Activated naive CD8-positive, alpha-beta T cell treated with anti-CD3 and anti-CD28 coated beads for 36 hours (primary cell): ENCODE data around the gene ZNF81. TPM values are rescaled to one million over a fixed set of nuclear protein-coding genes. Genes with fewer than 3 reads are reported as not detected.
"Not testable (repeated sequence)": the region's sequence is repeated elsewhere in the genome, so short reads cannot be mapped to it uniquely, and the experiment has no call there.

Source experiments
- DNase-seq: peaks from one replicate; pipeline ENCODE4 v3.0.0; 2021
- H3K27ac Mint-ChIP-seq: one replicate; pipeline ENCODE4 v1.8.0; 2022; ENCODE audit warnings: mild to moderate bottlenecking, moderate library complexity, mixed read lengths
- H3K27me3 Mint-ChIP-seq: one replicate; pipeline ENCODE4 v1.8.0; 2022; ENCODE audit warnings: mild to moderate bottlenecking, mixed read lengths
- H3K36me3 Mint-ChIP-seq: one replicate; pipeline ENCODE4 v1.8.0; 2021; ENCODE audit warnings: mild to moderate bottlenecking, mixed read lengths
- H3K4me1 Mint-ChIP-seq: one replicate; pipeline ENCODE4 v1.8.0; 2021; ENCODE audit warnings: mixed read lengths
- H3K4me3 Mint-ChIP-seq: one replicate; pipeline ENCODE4 v1.8.0; 2022; ENCODE audit warnings: mild to moderate bottlenecking, moderate library complexity, mixed read lengths
- H3K9me3 Mint-ChIP-seq: one replicate; pipeline ENCODE4 v1.8.0; 2022; ENCODE audit warnings: mixed read lengths
- total RNA-seq, 2 experiments: library from RNA; stranded (reverse); gene quantifications; one replicate each; pipeline ENCODE4 v1.2.3, GENCODE V29; 2021

Gene ZNF81
- total RNA-seq, 2 experiments from 2014 or later: 4.8 to 7.8 TPM

GRCh38 chrX:47817421-47817820 lies 19.3 kb upstream of the ZNF81 start:
- H3K4me1 Mint-ChIP-seq: no peaks in the 10 kb centered on the region
- DNase-seq: no peak
- no peaks in the 10 kb centered on the region for H3K27me3 Mint-ChIP-seq
- H3K36me3 Mint-ChIP-seq: no peaks in the 10 kb centered on the region
- no peak overlapping the region for H3K27ac Mint-ChIP-seq
- no peak overlapping the region for H3K4me3 Mint-ChIP-seq
- peaks cover 3% of the 10 kb centered on the region for H3K9me3 Mint-ChIP-seq

- Mint-ChIP-seq H3K36me3 (no peaks in the 10 kb centered on the region), H3K4me3 (no peak overlapping the region), H3K27ac (no peak overlapping the region), H3K4me1 (peaks cover 2% of the 10 kb centered on the region), H3K9me3 (peaks cover 3% of the 10 kb centered on the region), H3K27me3 (no peaks in the 10 kb centered on the region)
- no peak for DNase-seq
Observed at GRCh38 chrX:47817897-47818296, 18.8 kb upstream of the ZNF81 start.

DNA sequence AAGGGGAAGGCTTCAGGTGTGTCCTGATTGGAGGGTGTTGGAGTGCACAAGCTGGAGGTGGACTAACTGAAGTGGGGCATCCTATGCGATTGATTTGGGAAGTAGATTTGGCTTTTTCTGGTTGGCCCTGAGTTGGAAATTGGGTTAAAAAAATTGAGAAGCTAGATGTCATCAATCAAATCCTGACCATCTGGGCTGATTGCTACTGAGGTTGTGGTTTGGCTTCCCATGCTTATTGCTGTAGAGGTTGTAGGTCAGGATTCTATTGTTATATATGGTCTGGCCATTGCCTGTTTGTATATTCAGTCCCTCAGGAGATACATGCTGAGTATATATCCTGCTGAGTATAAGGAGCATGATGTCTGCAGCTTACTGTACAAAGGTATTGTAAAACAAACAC lies 7.7 kb upstream of the ZNF81 start:
- H3K4me1 Mint-ChIP-seq: no peaks in the 10 kb centered on the region
- no peaks in the 10 kb centered on the region for H3K9me3 Mint-ChIP-seq
- DNase-seq: no peak
- H3K27ac Mint-ChIP-seq: no peak overlapping the region
- no peaks in the 10 kb centered on the region for H3K36me3 Mint-ChIP-seq
- H3K4me3 Mint-ChIP-seq: no peak overlapping the region
- H3K27me3 Mint-ChIP-seq: no peaks in the 10 kb centered on the region

GRCh38 chrX:47831788-47832187 lies 4.9 kb upstream of the ZNF81 start:
- H3K27me3 Mint-ChIP-seq: no peaks in the 10 kb centered on the region
- peak; percentile 34 for DNase-seq
- no peaks in the 10 kb centered on the region for H3K9me3 Mint-ChIP-seq
- peaks cover 9% of the 10 kb centered on the region for H3K4me1 Mint-ChIP-seq
- no peak overlapping the region for H3K4me3 Mint-ChIP-seq
- H3K27ac Mint-ChIP-seq: no peak overlapping the region
- H3K36me3 Mint-ChIP-seq: no peaks in the 10 kb centered on the region

DNA sequence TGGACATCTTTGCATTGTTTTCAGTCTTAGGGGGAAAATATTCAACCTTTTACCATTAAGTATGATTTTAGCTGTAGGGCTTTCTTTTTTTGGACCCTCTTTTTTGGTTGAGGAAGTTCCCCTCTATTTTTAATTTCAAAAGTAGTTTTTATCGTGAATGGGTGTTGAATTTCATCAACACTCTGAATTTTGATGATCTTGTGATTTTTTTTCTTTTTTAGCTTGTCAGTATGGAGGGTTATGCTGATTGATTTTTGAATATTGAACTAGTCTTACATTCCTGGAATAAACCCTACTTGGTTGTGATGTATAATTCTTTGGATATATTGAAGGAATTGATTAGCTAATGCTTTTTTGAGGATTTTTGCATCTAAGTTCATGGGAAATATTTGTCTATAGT lies 1.7 kb downstream of the ZNF81 start:
- Mint-ChIP-seq H3K4me3 (peak overlapping the region; percentile 2), H3K27ac (no peak overlapping the region)

GRCh38 chrX:47840111-47840510 lies 3.4 kb downstream of the ZNF81 start:
- DNase-seq: no peak
- H3K27ac Mint-ChIP-seq: no peak overlapping the region
- no peaks in the 10 kb centered on the region for H3K9me3 Mint-ChIP-seq
- H3K36me3 Mint-ChIP-seq: peaks cover 5% of the 10 kb centered on the region
- no peaks in the 10 kb centered on the region for H3K27me3 Mint-ChIP-seq
- H3K4me3 Mint-ChIP-seq: no peak overlapping the region
- peaks cover 14% of the 10 kb centered on the region for H3K4me1 Mint-ChIP-seq

More for the DNA sequence above, 1.7 kb downstream of the ZNF81 start:
- no peak for DNase-seq
- no peaks in the 10 kb centered on the region for H3K9me3 Mint-ChIP-seq
- peaks cover 3% of the 10 kb centered on the region for H3K36me3 Mint-ChIP-seq
- H3K27me3 Mint-ChIP-seq: no peaks in the 10 kb centered on the region
- peaks cover 16% of the 10 kb centered on the region for H3K4me1 Mint-ChIP-seq

GRCh38 chrX:47843363-47843762 lies 6.7 kb downstream of the ZNF81 start:
- no peaks in the 10 kb centered on the region for H3K27me3 Mint-ChIP-seq

DNA sequence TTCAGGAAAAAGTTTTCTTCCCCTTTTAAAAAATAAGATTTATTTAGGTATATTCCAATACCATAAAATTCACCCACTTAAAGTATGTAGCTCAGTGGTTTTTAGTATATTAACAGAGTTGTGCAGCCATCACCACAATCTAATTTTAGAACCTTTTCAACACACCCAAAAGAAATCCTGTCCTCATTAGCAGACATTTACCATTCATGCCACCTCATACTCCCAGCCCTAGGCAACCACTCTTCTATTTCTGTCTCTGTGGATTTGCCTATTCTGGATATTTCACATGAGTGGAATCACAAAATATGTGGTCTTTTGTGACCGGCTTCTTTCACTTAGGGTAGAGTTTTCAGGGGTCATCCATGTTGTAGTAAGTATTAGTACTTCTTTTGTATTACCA lies 7.4 kb downstream of the ZNF81 start:
- no peak overlapping the region for H3K4me3 Mint-ChIP-seq
- H3K36me3 Mint-ChIP-seq: peaks cover 5% of the 10 kb centered on the region
- DNase-seq: no peak

More at GRCh38 chrX:47843363-47843762, 6.7 kb downstream of the ZNF81 start:
- no peak for DNase-seq
- Mint-ChIP-seq H3K4me1 (peaks cover 2% of the 10 kb centered on the region), H3K4me3 (no peak overlapping the region), H3K9me3 (no peaks in the 10 kb centered on the region), H3K27ac (no peak overlapping the region), H3K36me3 (peaks cover 5% of the 10 kb centered on the region)

DNA sequence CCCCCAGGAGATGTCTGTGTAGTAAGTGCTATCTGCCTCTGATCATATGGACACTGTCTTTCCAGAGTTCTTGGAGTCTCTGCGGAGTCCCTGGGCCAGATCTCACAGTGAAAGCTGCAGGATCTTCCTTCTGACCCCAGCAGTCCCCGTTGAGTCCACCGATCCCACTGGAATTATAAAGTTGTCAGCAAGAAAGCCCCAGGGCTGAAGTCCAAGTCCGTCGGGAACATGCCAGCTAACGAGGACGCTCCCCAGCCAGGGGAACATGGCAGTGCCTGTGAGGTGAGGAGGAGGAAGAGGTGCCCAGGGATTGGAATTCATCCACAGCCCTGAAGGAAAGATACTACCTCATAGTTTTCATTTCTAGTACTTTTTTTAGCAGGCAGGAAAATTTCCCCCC lies 9.3 kb downstream of the ZNF81 start:
- Mint-ChIP-seq H3K27ac (no peak overlapping the region), H3K4me3 (no peak overlapping the region), H3K27me3 (no peaks in the 10 kb centered on the region), H3K4me1 (peaks cover 5% of the 10 kb centered on the region), H3K36me3 (peaks cover 8% of the 10 kb centered on the region), H3K9me3 (no peaks in the 10 kb centered on the region)
- no peak for DNase-seq

More for the DNA sequence above, 7.4 kb downstream of the ZNF81 start:
- Mint-ChIP-seq H3K27me3 (no peaks in the 10 kb centered on the region), H3K4me1 (no peaks in the 10 kb centered on the region), H3K9me3 (no peaks in the 10 kb centered on the region), H3K27ac (no peak overlapping the region)

DNA sequence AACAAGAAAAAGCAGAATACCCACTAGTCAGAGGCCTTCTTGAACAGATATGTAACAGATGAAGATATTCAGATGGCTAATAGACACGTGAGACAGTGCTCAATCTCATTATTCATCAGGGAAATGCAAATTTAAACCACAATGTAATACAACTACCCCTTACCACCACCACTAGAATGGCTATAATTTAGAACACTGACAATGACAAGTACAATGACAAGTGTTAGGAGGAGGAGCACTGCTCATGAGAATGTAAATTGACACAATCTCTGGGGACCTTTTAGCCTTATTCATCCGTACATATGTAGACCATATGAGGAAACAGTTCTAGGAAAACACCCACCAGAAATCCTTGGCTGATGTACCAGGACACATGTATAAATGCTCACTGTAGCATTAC lies 13.1 kb downstream of the ZNF81 start:
- DNase-seq: no peak
- Mint-ChIP-seq H3K9me3 (no peaks in the 10 kb centered on the region), H3K36me3 (peaks cover 4% of the 10 kb centered on the region), H3K4me3 (no peak overlapping the region), H3K27me3 (no peaks in the 10 kb centered on the region), H3K27ac (no peak overlapping the region), H3K4me1 (peaks cover 12% of the 10 kb centered on the region)

- DNase-seq, H3K27me3 Mint-ChIP-seq, H3K4me3 Mint-ChIP-seq, H3K36me3 Mint-ChIP-seq, H3K27ac Mint-ChIP-seq, H3K9me3 Mint-ChIP-seq: not testable (repeated sequence)
- peaks cover 12% of the 10 kb centered on the region for H3K4me1 Mint-ChIP-seq
Observed at GRCh38 chrX:47850389-47850788, 13.7 kb downstream of the ZNF81 start.

DNA sequence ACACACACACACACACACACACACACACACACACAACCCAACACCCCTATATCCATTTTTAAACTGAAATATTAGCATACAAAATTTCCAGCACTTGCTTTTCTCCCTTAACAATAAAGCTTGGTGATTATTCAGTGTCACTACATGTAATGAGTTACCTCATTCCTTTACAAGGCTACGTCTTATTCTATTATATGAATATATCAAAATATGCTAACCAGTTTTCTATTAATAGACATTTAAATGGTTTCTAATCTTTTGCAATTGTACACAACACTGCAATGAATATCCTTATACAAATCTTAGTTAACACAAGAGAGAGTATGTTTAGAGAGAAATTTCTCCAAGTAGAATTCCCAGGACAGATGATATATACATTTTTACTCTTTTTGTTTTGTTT lies 14.2 kb downstream of the ZNF81 start:
- Mint-ChIP-seq H3K4me3 (no peak overlapping the region), H3K36me3 (peaks cover 4% of the 10 kb centered on the region), H3K9me3 (no peaks in the 10 kb centered on the region), H3K4me1 (peaks cover 12% of the 10 kb centered on the region), H3K27me3 (no peaks in the 10 kb centered on the region), H3K27ac (no peak overlapping the region)
- DNase-seq: no peak

DNA sequence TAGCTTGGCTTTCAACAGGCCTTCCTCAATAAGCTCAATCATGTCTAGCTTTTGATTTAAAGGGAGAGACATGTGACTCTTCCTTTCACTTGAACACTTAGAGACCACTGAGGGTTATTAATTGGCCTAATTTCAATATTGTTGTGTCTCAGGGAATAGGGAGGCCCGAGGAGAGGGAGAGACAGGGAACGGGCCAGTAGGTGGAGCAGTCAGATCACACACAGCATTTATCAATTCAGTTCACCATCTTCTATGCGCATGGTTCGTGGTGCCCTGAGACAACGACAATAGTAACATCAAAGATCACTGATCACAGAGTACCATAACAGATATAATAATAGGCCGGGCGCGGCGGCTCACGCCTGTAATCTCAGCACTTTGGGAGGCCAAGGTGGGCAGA lies 17.8 kb downstream of the ZNF81 start:
- DNase-seq: no peak
- Mint-ChIP-seq H3K4me3 (no peak overlapping the region), H3K9me3 (no peaks in the 10 kb centered on the region), H3K36me3 (peaks cover 4% of the 10 kb centered on the region), H3K4me1 (peaks cover 12% of the 10 kb centered on the region), H3K27ac (no peak overlapping the region), H3K27me3 (no peaks in the 10 kb centered on the region)

- Mint-ChIP-seq H3K4me3 (no peak overlapping the region), H3K27ac (no peak overlapping the region), H3K27me3 (no peaks in the 10 kb centered on the region), H3K9me3 (no peaks in the 10 kb centered on the region), H3K4me1 (no peaks in the 10 kb centered on the region), H3K36me3 (peaks cover 20% of the 10 kb centered on the region)
- no peak for DNase-seq
Observed at GRCh38 chrX:47859686-47860085, 23.0 kb downstream of the ZNF81 start.

DNA sequence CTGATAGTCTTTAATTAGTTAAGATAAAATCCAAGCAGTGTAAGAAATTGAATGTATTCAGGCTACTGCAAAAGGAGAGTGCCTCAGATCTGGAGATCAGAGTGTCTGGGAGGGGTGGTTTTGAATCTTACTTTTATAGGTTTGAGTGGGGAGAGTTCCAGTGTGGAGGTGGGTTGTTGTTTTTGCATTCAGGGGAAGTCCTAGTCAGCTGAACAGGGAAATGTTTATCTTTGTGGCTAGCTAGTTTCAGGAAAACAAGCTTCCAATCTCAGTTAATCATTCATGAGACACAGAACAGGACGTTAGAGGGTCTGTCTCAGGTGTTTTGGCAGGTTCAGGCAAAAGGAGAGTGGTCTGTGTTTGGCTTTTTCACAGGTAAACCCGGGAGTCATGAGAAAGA lies 26.0 kb downstream of the ZNF81 start:
- no peak for DNase-seq
- no peak overlapping the region for H3K27ac Mint-ChIP-seq
- H3K4me3 Mint-ChIP-seq: no peak overlapping the region
- H3K4me1 Mint-ChIP-seq: no peaks in the 10 kb centered on the region
- no peaks in the 10 kb centered on the region for H3K9me3 Mint-ChIP-seq
- peaks cover 33% of the 10 kb centered on the region for H3K36me3 Mint-ChIP-seq
- no peaks in the 10 kb centered on the region for H3K27me3 Mint-ChIP-seq

- Mint-ChIP-seq H3K4me1 (no peaks in the 10 kb centered on the region), H3K9me3 (no peaks in the 10 kb centered on the region), H3K36me3 (peaks cover 34% of the 10 kb centered on the region), H3K4me3 (no peak overlapping the region), H3K27ac (no peak overlapping the region), H3K27me3 (no peaks in the 10 kb centered on the region)
- no peak for DNase-seq
Observed at GRCh38 chrX:47863187-47863586, 26.5 kb downstream of the ZNF81 start.

DNA sequence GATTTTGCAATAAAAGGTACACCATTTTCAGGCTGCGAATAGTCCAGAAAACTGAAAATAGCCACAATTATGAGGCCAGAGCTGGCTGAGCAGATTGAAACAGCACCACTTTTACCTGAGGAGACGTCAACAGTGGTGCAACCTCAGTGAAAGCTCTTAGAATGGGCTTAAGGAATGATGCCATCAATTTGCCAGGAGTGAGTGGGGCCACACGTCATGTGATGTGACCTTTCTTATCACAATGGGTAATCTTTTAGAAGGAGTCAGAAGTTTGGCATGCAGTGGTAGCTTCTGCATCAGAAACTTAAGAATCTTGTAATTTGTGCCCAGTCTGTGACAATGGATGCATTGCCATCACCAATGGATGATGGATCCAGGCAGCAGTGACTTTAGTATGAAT lies 27.6 kb downstream of the ZNF81 start:
- peaks cover 39% of the 10 kb centered on the region for H3K36me3 Mint-ChIP-seq
- H3K27ac Mint-ChIP-seq: no peak overlapping the region
- no peaks in the 10 kb centered on the region for H3K27me3 Mint-ChIP-seq
- H3K4me3 Mint-ChIP-seq: no peak overlapping the region
- H3K9me3 Mint-ChIP-seq: no peaks in the 10 kb centered on the region
- no peak for DNase-seq
- no peaks in the 10 kb centered on the region for H3K4me1 Mint-ChIP-seq
